GM21576 (cell line): ENCODE data around the gene THSD1.
A peak's percentile ranks its signal among the peaks of the same experiment; 100 is the strongest.

Experiments used
- ATAC-seq: cut with Tn5 transposase; IDR thresholded peaks from one replicate; pipeline ENCODE4 v1.9.1; 2021; ENCODE audit warnings: mild to moderate bottlenecking, moderate library complexity; ENCODE audit not compliant: unreplicated experiment

Gene THSD1

GRCh38 chr13:52405767-52406494 lies at the start of gene THSD1:
TSS of gene THSD1 (minus strand) at chr13:52406172. CDS start at chr13:52402600, 3,572 bp downstream.
- ATAC-seq, result peak; percentile 47

DNA sequence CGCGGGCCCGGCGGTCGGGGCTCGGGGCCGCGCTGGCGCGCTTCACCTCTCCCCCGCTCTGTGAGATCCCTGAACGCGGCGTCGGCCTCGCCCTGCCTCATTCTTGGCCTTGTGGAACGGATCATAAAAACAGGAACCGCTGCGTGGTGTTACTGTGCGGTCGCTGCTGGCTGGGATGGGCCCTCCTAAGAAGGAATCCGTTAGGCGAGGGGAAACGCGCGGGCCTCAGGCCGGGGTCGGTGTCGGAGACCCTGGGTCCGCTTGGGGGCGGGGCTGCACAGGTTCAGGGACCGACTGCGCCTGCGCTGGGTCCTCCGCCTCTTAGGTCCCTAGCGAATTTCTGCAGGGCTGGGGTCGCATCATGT lies 49.7 kb upstream of the THSD1 start:
- ATAC-seq, result peak; percentile 29

- peak; percentile 78 for ATAC-seq
Observed at GRCh38 chr13:52454820-52455676, 49.1 kb upstream of the THSD1 start, which contains the start of gene CKAP2. TSS of gene CKAP2 (plus strand) at chr13:52455478. CDS start at chr13:52455557, 79 bp downstream.

DNA sequence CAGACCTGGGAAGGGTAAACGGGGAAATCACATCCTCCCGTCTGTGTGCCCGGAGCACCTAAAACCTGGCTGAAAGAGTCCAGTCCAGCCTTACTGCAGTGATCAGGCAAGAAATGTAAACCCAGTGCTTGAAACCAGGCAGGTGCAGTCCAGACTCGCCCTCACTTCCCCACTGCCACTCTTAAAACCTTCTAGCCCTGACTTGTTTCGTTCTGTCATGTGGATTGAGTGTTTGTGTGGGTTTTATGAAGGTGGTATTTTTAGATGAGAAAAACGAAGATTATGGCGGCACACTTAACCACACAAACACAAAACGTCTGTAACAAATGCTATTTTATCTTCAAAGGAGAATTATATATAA lies 48.5 kb upstream of the THSD1 start:
- ATAC-seq, result peak; percentile 31

- no peak for ATAC-seq
Observed at GRCh38 chr13:52452470-52452869, 46.5 kb upstream of the THSD1 start.

DNA sequence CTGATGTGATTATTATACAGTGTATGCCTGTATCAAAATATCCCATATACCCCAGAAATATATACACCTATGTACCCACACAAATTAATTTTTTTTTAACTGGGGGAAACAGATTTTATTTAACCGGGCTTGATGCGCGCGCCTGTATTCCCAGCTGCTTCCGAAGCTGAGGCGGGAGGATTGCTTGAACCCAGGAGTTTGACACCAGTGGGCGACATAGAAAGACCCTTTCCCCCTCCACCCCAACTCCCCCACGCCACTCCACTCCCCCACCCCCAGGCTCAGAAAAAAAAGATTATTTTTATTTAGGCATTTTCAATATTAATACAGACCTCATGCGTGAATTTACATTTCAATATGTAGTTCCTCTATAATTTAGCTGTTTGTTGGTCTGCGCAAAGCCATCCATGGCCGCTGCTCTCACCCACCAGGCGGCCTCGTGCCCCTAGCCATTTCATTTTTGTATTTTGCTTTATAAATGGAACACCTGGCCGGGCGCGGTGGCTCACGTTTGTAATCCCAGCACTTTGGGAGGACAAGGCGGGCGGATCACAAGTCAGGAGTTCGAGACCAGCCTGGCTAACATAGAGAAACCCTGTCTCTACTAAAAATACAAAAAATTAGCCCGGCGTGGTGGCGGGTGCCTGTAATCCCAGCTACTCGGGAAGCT lies 45.3 kb upstream of the THSD1 start:
- no peak for ATAC-seq

DNA sequence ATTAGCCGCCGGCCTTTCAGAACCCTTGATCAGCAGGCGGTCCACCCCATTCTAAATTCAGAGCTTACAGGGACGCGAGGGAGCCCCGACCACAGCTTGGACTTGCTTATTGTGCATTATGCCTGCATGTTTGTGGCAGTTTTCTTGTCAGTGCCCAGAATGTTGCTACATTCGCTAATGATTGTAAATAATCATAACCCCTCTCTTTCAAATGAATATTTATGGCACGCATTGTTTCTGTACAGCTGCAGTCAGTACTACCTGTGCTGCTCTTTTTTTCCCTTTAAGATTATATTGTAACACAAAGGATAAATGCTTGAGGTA lies 44.8 kb upstream of the THSD1 start:
- ATAC-seq, result no peak

DNA sequence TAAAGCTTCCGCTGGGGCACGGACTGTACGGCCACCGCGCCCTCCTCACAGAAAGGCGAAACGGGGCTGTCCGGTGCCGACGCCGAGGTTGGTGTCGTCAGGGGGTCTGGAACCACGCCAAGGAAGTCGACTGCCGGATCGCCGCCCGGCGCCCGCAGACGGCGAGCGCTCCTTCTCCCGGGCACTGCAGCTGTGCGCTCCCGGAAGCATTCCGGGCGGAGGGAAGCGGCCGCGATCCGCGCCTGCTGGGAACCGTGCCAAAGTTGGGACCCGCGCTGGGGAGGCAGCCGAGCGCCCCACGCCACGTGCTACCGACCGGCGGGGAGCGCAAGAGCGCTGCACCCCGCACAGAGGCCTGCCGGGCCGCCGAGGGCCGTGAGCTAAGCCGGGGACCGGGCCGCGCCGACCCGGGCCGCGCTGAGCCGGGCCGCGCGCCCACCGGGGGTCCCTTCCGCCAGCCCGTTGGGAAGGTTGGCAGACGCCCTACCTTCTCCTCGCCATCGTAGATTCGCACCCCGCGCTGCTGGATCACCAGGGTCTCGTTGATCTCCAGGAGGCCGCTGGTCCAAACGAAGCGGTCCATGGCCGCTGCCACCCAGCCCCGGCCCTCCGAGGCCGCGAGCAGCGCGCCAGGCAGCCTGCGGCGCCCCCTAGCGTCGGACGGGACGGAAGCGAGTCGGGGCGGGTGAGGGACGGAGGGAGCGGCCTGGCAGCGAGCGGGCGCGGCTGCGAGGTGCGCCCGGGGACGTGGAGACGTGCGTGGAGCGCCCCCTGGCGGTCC lies 44.2 kb upstream of the THSD1 start, which contains the start of gene VPS36:
Gene VPS36, minus strand, starts transcription at position 623 of the 781 bp plus-strand sequence. Its CDS starts 40 bp downstream, at position 583.
- ATAC-seq, result peak; percentile 54

DNA sequence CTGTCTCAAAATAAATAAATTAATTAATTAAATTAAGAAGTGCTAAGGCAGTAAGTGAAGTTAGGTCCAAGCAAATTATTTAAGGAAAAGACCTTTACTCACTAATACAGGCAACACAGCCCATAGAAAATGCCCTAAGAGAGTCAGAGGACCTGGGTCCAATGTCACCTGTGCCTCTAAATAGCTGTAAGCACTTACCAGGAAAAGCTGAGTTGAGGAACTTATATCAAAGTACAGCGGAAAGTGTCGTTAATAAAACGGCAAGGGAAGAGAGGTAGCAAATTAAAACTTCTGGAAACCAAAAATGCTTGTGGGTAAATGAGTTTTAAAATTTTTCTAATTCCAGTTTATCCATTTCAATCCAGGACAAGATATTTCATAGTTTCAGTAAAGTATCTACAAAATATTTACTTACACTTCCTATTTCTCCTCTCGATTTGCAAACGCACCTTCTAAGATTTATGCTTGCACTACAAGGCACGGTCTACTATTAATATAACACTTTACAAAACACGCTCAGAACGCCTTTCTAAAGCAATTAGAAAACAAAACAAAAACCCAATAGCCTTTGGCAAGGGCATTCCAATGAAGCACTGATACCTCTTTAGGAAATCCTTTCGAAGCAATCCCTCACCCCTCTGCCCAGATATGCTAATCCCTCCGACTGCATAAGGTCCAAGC lies 43.5 kb upstream of the THSD1 start:
- peak; percentile 0 for ATAC-seq

DNA sequence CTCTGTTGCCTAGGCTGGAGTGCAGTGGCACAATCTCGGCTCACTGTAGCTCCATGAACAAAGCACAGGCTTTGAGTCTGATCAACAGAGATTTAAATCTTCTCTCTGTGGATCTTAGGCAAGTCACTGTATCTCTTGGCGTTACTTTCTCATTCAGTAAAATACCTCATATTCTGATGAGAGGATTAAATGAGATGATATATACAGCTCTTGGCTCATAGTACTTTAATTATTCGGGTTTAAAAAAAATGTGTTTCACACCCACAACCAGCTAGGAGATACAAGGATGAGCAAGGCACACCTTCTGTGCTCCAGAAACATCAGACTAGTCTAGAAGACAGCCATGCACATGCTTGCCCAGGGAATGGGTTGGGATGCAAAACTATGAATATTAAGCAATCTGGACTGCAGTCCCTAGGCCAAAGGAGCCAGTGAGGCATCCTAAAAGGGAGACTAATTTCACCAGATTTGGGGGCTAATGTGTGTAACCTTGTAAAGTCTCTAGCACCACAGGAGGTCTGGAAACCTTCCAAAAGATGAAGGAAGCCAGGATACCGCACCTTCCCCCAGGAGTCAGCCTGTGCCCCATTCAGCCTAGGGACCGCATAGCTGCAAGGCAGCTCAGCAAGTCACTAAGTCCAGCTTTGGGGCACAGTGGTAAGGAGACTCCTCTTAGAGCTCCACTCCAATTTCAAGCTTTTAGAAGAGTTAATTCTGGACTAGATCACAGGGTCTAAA lies 42.0 kb upstream of the THSD1 start:
- ATAC-seq, result no peak

- ATAC-seq, result no peak
Observed at GRCh38 chr13:52447354-52447753, 41.4 kb upstream of the THSD1 start.

GRCh38 chr13:52446265-52446664 lies 40.3 kb upstream of the THSD1 start:
- no peak for ATAC-seq

DNA sequence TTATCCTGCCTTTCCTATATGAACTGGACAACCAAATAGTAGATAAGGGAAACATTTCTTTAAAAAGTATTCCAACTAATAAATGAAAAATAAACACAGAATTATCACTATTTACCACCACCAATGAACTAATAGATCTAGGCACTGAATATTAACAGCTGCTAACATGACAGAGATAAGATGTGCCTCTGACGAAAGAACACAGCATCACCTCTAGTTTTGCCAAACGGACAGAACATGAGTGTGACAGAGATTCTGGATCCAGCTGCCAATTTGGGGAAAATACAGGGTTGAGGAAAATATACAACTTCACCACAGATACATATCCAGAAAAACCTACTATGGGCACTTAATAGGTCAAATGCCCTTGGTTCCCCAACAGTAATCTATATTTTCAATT lies 26.5 kb upstream of the THSD1 start:
- no peak for ATAC-seq

DNA sequence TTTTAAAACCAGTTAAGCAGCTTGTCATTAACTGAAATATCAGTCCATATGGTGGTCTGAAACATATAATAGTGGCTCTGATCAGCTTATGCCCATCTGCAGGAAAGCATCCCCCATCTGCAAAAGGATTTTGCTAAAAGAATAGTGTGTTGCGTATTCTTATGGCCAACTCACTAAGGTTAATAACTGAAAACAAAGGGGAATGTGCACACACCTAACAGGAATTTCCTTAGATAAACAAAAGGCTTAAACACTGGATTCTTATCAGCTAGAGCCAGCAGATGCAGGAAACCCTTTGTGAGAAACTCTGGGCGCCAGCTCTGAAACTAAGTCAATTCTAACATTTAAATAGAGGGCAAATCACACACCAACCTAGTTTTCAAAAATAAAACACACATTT lies 22.3 kb upstream of the THSD1 start:
- no peak for ATAC-seq

- no peak for ATAC-seq
Observed at GRCh38 chr13:52421216-52421615, 15.2 kb upstream of the THSD1 start.

DNA sequence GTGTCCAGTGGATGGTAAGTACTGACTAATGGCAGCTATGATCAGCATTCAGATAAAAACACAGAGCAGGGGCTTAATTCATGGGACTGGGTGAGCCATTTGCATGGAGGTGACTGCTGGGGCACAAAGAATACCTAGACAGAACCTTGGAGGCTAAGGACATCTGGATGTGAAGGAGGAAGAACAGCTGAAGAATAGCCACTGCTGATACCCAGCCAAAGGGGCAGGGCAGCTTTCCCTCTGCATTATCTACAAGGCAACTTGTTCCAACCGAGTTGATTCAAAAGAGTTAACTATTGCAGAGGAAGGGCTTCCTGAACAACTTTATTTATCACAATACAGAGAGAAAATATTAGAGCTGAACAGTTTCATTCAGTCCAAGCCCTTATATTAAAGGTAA lies 13.1 kb upstream of the THSD1 start:
- no peak for ATAC-seq

- no peak for ATAC-seq
Observed at GRCh38 chr13:52414963-52415362, 9.0 kb upstream of the THSD1 start.

DNA sequence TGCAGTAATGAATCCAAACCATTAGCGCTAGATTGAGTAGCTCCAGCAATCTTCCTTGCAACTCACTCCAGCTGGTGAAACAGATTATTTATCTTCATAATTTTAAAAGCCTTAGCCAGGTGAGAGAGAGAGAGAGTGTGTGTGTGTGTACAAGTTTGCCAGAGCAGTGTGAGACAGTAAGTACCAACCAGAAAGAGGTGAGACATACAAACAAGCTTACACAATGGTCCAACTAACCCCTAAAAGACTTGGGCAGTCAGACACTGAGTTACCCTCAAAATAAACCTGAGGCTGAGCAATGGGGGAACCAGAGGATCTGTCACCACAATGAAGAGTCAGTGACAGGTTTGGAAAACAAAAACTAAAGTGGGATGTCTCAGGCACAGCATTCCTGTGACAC lies 8.1 kb upstream of the THSD1 start:
- no peak for ATAC-seq

DNA sequence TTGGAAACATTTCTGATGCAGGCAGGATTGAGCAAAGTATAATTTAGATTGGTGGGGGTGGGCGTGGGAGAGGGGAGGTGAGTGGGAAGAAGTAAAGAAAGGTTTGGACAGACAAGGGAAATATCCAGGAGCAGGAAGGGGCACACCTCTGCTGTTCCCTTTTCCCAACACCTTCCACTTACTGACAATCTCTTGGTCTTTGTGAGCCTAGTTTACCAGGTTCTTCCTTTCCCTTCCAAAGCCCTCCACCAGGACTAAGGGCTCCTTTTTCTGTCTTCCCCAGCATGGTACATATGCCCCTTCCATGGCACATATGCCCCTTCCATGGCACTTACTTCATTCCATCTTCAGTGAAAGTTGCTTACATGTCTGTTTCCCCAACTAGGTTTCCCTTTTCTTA lies 6.2 kb upstream of the THSD1 start:
- ATAC-seq, result no peak

- no peak for ATAC-seq
Observed at GRCh38 chr13:52411629-52412028, 5.7 kb upstream of the THSD1 start.
